LHCN-M2 (cell line): ENCODE results near the gene CADM1. TPM values are rescaled to one million over a fixed set of nuclear protein-coding genes. Genes with fewer than 3 reads are reported as not detected.

Experiments used
- DNase-seq: peaks from one replicate; pipeline ENCODE4 v3.0.0-alpha.2; 2012; ENCODE audit warnings: low read depth
- total RNA-seq: library from RNA; depleted of rRNA; stranded (reverse); fragments of >200 nt; gene quantifications from 2 replicates; pipeline ENCODE4 v1.2.3, GENCODE V29; 2014

The CADM1 gene
- total RNA-seq, 1 experiment from 2014 or later: 0.69 TPM

GRCh38 chr11:115153731-115154354 is 350.4 kb downstream of the CADM1 start:
- DNase-seq: no peak

GRCh38 chr11:115153135-115153534 is 351.1 kb downstream of the CADM1 start:
- DNase-seq: peak; percentile 1

GRCh38 chr11:115151010-115151409 is 353.2 kb downstream of the CADM1 start:
- DNase-seq: no peak

GRCh38 chr11:115148691-115149090 is 355.5 kb downstream of the CADM1 start:
- DNase-seq: no peak

- DNase-seq: no peak
These were observed 356.1 kb downstream of the CADM1 start for GRCh38 chr11:115148101-115148500.

- no peak for DNase-seq
These were observed 356.9 kb downstream of the CADM1 start for GRCh38 chr11:115147243-115147807.

GRCh38 chr11:115146425-115146824 is 357.8 kb downstream of the CADM1 start:
- DNase-seq: no peak

GRCh38 chr11:115145324-115145723 is 358.9 kb downstream of the CADM1 start:
- no peak for DNase-seq

GRCh38 chr11:115144914-115145313 is 359.3 kb downstream of the CADM1 start:
- DNase-seq: no peak

GRCh38 chr11:115144014-115144413 is 360.2 kb downstream of the CADM1 start:
- DNase-seq: no peak

- no peak for DNase-seq
These were observed 362.7 kb downstream of the CADM1 start for GRCh38 chr11:115141231-115142114.

- no peak for DNase-seq
These were observed 368.3 kb downstream of the CADM1 start for GRCh38 chr11:115135936-115136335.

GRCh38 chr11:115134926-115135325 is 369.3 kb downstream of the CADM1 start:
- no peak for DNase-seq

- no peak for DNase-seq
These were observed 370.6 kb downstream of the CADM1 start for GRCh38 chr11:115133475-115134209.

GRCh38 chr11:115132436-115133228 is 371.6 kb downstream of the CADM1 start:
- DNase-seq: no peak

- no peak for DNase-seq
These were observed 374.5 kb downstream of the CADM1 start for GRCh38 chr11:115129473-115130289.

- no peak for DNase-seq
These were observed 376.0 kb downstream of the CADM1 start for GRCh38 chr11:115128226-115128625.

GRCh38 chr11:115127790-115128189 is 376.4 kb downstream of the CADM1 start:
- DNase-seq: no peak

GRCh38 chr11:115126515-115127208 is 377.6 kb downstream of the CADM1 start:
- DNase-seq: no peak

- DNase-seq: no peak
These were observed 378.1 kb downstream of the CADM1 start for GRCh38 chr11:115126092-115126491.
